Measurements from ENCODE around the gene SMG1. TPM values are rescaled to one million over a fixed set of nuclear protein-coding genes. Genes with fewer than 3 reads are reported as not detected.

The SMG1 gene
- total RNA-seq, 2 donors from 2014 or later = 100 to 113 TPM

- no peaks in the 10 kb centered on the region for H3K36me3 ChIP-seq (ENCODE audit: control insufficient read depth, insufficient read depth, low read length)
- H3K9me3 Mint-ChIP-seq = no peaks in the 10 kb centered on the region
- no peaks in the 10 kb centered on the region for H3K4me1 ChIP-seq (ENCODE audit: control insufficient read depth, insufficient read depth, low read length)
- TF ChIP-seq CTCF (conservative IDR thresholded peaks at IDR 0.05) = no peak
- H3K4me3 Mint-ChIP-seq = no peak overlapping the region
- H3K4me1 Mint-ChIP-seq = peaks cover 2% of the 10 kb centered on the region
- no peak overlapping the region for H3K27ac Mint-ChIP-seq
- H3K27me3 Mint-ChIP-seq (ENCODE audit: insufficient read depth) = peaks cover 2% of the 10 kb centered on the region
- H3K27ac ChIP-seq (ENCODE audit: low read depth, low read length) = no peak overlapping the region
- no peak overlapping the region for H3K4me3 ChIP-seq (ENCODE audit: low read length)
- no peaks in the 10 kb centered on the region for H3K36me3 Mint-ChIP-seq (ENCODE audit: low read depth)
- H3K27me3 ChIP-seq (ENCODE audit: control insufficient read depth, insufficient read depth, low read length, poor library complexity, severe bottlenecking) = no peaks in the 10 kb centered on the region
- no peaks in the 10 kb centered on the region for H3K9me3 ChIP-seq (ENCODE audit: control insufficient read depth, low read length)
- DNase-seq = no peak
- H3K9ac ChIP-seq (ENCODE audit: extremely low read depth, low read length, poor library complexity, severe bottlenecking) = no peak overlapping the region
Observed at GRCh38 chr16:18941471-18941870, 15.3 kb upstream of the SMG1 start.

GRCh38 chr16:18938986-18939385 is 12.8 kb upstream of the SMG1 start:
- WGBS, 2 experiments (ENCODE audit: insufficient coverage in 1 of 2, insufficient read length in 1 of 2) = 96 to 98% methylated on average over 6 to 9 of the region's 9 CpGs

GRCh38 chr16:18937390-18937789 is 11.2 kb upstream of the SMG1 start:
- no peak overlapping the region for H3K9ac ChIP-seq (ENCODE audit: extremely low read depth, low read length, poor library complexity, severe bottlenecking)
- H3K27me3 ChIP-seq (ENCODE audit: control insufficient read depth, insufficient read depth, low read length, poor library complexity, severe bottlenecking) = no peaks in the 10 kb centered on the region
- H3K4me1 ChIP-seq (ENCODE audit: control insufficient read depth, insufficient read depth, low read length) = peaks cover 4% of the 10 kb centered on the region
- DNase-seq = no peak
- H3K36me3 ChIP-seq (ENCODE audit: control insufficient read depth, insufficient read depth, low read length) = no peaks in the 10 kb centered on the region
- Mint-ChIP-seq H3K4me3 (no peak overlapping the region), H3K36me3 (ENCODE audit: low read depth) (no peaks in the 10 kb centered on the region), H3K4me1 (peaks cover 11% of the 10 kb centered on the region), H3K27me3 (ENCODE audit: insufficient read depth) (peaks cover 2% of the 10 kb centered on the region), H3K27ac (no peak overlapping the region), H3K9me3 (no peaks in the 10 kb centered on the region)
- no peak overlapping the region for H3K27ac ChIP-seq (ENCODE audit: low read depth, low read length)
- H3K4me3 ChIP-seq (ENCODE audit: low read length) = no peak overlapping the region
- H3K9me3 ChIP-seq (ENCODE audit: control insufficient read depth, low read length) = no peaks in the 10 kb centered on the region
- TF ChIP-seq CTCF (conservative IDR thresholded peaks at IDR 0.05) = no peak

More at GRCh38 chr16:18938986-18939385, 12.8 kb upstream of the SMG1 start:
- no peaks in the 10 kb centered on the region for H3K9me3 Mint-ChIP-seq
- H3K4me1 Mint-ChIP-seq = no peaks in the 10 kb centered on the region
- Histone ChIP-seq H3K27ac (ENCODE audit: low read depth, low read length) (no peak overlapping the region), H3K9ac (ENCODE audit: extremely low read depth, low read length, poor library complexity, severe bottlenecking) (no peak overlapping the region), H3K4me3 (ENCODE audit: low read length) (no peak overlapping the region), H3K9me3 (ENCODE audit: control insufficient read depth, low read length) (no peaks in the 10 kb centered on the region), H3K27me3 (ENCODE audit: control insufficient read depth, insufficient read depth, low read length, poor library complexity, severe bottlenecking) (no peaks in the 10 kb centered on the region), H3K36me3 (ENCODE audit: control insufficient read depth, insufficient read depth, low read length) (no peaks in the 10 kb centered on the region), H3K4me1 (ENCODE audit: control insufficient read depth, insufficient read depth, low read length) (no peaks in the 10 kb centered on the region)
- no peak for TF ChIP-seq CTCF (conservative IDR thresholded peaks at IDR 0.05)
- H3K27ac Mint-ChIP-seq = no peak overlapping the region
- H3K36me3 Mint-ChIP-seq (ENCODE audit: low read depth) = no peaks in the 10 kb centered on the region
- peaks cover 2% of the 10 kb centered on the region for H3K27me3 Mint-ChIP-seq (ENCODE audit: insufficient read depth)
- no peak overlapping the region for H3K4me3 Mint-ChIP-seq
- DNase-seq = no peak

Measured in endodermal cell (in vitro differentiated cells).